ENCODE measurements around the gene SMG6.

Gene SMG6

DNA sequence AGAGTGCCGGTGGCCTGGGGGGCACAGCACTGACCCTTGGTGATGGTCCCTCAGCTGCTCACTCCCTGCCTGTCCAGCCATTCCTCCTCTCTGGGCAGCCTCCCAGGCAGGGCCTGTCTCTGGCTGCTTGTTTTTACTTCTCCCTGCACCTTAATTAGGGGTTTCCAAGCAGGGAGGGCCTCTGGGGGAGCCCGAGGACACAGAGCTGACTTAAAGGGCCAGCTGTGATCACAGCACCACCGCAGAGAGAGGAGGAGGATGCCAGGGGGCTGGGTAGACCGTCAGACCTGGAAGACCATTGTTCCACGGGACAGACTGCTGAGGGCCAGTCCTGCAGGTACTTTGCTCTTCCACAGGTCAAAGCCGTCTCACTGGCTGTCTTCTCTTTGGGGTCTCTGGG lies 274.8 kb downstream of the SMG6 start:
- TF ChIP-seq ZNF70 (CRISPR knock-in tag; IDR thresholded peaks at IDR 0.05) (no peak), OSR1 (CRISPR knock-in tag; IDR thresholded peaks at IDR 0.05) (no peak), BACH2 (CRISPR knock-in tag; IDR thresholded peaks at IDR 0.05; ENCODE audit: borderline replicate concordance) (no peak), TCF4 (CRISPR knock-in tag; IDR thresholded peaks at IDR 0.05; ENCODE audit: borderline replicate concordance) (no peak), ZFP3 (CRISPR knock-in tag; IDR thresholded peaks at IDR 0.05) (no peak), ESRRG (CRISPR knock-in tag; IDR thresholded peaks at IDR 0.05) (no peak), SNAI2 (CRISPR knock-in tag; IDR thresholded peaks at IDR 0.05) (no peak), GLIS3 (CRISPR knock-in tag; IDR thresholded peaks at IDR 0.05) (no peak), ZNF565 (CRISPR knock-in tag; conservative IDR thresholded peaks at IDR 0.05; ENCODE audit: low read depth) (no peak), ZC3H10 (CRISPR knock-in tag; IDR thresholded peaks at IDR 0.05) (no peak), RARB (CRISPR knock-in tag; IDR thresholded peaks at IDR 0.05) (no peak), ISL1 (CRISPR knock-in tag; IDR thresholded peaks at IDR 0.05) (no peak), PATZ1 (CRISPR knock-in tag; IDR thresholded peaks at IDR 0.05; ENCODE audit: borderline replicate concordance) (no peak), TOX (CRISPR knock-in tag; IDR thresholded peaks at IDR 0.05; ENCODE audit: borderline replicate concordance) (no peak), ARNTL (CRISPR knock-in tag; IDR thresholded peaks at IDR 0.05; ENCODE audit: borderline replicate concordance, low read depth) (no peak), ZNF8 (CRISPR knock-in tag; IDR thresholded peaks at IDR 0.05) (no peak)
- TF ChIP-seq, protein P1, sequence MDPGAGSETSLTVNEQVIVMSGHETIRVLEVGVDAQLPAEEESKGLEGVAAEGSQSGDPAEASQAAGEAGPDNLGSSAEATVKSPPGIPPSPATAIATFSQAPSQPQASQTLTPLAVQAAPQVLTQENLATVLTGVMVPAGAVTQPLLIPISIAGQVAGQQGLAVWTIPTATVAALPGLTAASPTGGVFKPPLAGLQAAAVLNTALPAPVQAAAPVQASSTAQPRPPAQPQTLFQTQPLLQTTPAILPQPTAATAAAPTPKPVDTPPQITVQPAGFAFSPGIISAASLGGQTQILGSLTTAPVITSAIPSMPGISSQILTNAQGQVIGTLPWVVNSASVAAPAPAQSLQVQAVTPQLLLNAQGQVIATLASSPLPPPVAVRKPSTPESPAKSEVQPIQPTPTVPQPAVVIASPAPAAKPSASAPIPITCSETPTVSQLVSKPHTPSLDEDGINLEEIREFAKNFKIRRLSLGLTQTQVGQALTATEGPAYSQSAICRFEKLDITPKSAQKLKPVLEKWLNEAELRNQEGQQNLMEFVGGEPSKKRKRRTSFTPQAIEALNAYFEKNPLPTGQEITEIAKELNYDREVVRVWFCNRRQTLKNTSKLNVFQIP (CRISPR knock-in tag; IDR thresholded peaks at IDR 0.05; ENCODE audit: borderline replicate concordance, low read depth): no peak
- TF ChIP-seq, protein P2, sequence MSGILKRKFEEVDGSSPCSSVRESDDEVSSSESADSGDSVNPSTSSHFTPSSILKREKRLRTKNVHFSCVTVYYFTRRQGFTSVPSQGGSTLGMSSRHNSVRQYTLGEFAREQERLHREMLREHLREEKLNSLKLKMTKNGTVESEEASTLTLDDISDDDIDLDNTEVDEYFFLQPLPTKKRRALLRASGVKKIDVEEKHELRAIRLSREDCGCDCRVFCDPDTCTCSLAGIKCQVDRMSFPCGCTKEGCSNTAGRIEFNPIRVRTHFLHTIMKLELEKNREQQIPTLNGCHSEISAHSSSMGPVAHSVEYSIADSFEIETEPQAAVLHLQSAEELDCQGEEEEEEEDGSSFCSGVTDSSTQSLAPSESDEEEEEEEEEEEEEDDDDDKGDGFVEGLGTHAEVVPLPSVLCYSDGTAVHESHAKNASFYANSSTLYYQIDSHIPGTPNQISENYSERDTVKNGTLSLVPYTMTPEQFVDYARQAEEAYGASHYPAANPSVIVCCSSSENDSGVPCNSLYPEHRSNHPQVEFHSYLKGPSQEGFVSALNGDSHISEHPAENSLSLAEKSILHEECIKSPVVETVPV (CRISPR knock-in tag; IDR thresholded peaks at IDR 0.05): no peak
- ATAC-seq: no peak

- TF ChIP-seq, protein P3, sequence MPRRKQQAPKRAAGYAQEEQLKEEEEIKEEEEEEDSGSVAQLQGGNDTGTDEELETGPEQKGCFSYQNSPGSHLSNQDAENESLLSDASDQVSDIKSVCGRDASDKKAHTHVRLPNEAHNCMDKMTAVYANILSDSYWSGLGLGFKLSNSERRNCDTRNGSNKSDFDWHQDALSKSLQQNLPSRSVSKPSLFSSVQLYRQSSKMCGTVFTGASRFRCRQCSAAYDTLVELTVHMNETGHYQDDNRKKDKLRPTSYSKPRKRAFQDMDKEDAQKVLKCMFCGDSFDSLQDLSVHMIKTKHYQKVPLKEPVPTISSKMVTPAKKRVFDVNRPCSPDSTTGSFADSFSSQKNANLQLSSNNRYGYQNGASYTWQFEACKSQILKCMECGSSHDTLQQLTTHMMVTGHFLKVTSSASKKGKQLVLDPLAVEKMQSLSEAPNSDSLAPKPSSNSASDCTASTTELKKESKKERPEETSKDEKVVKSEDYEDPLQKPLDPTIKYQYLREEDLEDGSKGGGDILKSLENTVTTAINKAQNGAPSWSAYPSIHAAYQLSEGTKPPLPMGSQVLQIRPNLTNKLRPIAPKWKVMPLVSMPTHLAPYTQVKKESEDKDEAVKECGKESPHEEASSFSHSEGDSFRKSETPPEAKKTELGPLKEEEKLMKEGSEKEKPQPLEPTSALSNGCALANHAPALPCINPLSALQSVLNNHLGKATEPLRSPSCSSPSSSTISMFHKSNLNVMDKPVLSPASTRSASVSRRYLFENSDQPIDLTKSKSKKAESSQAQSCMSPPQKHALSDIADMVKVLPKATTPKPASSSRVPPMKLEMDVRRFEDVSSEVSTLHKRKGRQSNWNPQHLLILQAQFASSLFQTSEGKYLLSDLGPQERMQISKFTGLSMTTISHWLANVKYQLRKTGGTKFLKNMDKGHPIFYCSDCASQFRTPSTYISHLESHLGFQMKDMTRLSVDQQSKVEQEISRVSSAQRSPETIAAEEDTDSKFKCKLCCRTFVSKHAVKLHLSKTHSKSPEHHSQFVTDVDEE (CRISPR knock-in tag; IDR thresholded peaks at IDR 0.05): no peak
- TF ChIP-seq ESRRG (CRISPR knock-in tag; IDR thresholded peaks at IDR 0.05) (no peak), GLIS3 (CRISPR knock-in tag; IDR thresholded peaks at IDR 0.05) (no peak), ZFP3 (CRISPR knock-in tag; IDR thresholded peaks at IDR 0.05) (no peak), BACH2 (CRISPR knock-in tag; IDR thresholded peaks at IDR 0.05; ENCODE audit: borderline replicate concordance) (no peak), ZNF70 (CRISPR knock-in tag; IDR thresholded peaks at IDR 0.05) (no peak), TCF4 (CRISPR knock-in tag; IDR thresholded peaks at IDR 0.05; ENCODE audit: borderline replicate concordance) (no peak), ZNF8 (CRISPR knock-in tag; IDR thresholded peaks at IDR 0.05) (no peak), ZFP30 (CRISPR knock-in tag; IDR thresholded peaks at IDR 0.05) (no peak), PATZ1 (CRISPR knock-in tag; IDR thresholded peaks at IDR 0.05; ENCODE audit: borderline replicate concordance) (no peak), ZNF565 (CRISPR knock-in tag; conservative IDR thresholded peaks at IDR 0.05; ENCODE audit: low read depth) (no peak), ARNTL (CRISPR knock-in tag; IDR thresholded peaks at IDR 0.05; ENCODE audit: borderline replicate concordance, low read depth) (no peak), ZC3H10 (CRISPR knock-in tag; IDR thresholded peaks at IDR 0.05) (no peak)
- TF ChIP-seq, protein P1 (CRISPR knock-in tag; IDR thresholded peaks at IDR 0.05; ENCODE audit: borderline replicate concordance, low read depth): no peak
- TF ChIP-seq, protein P2 (CRISPR knock-in tag; IDR thresholded peaks at IDR 0.05): no peak
- no peak for ATAC-seq
Measured at GRCh38 chr17:2028234-2028614, 275.4 kb downstream of the SMG6 start.
